HFF-Myc (cell line): ENCODE data around the gene RAX.

ENCODE experiments used
- DNase-seq: peaks from one replicate; pipeline ENCODE4 v3.0.0-alpha.2; 2011; ENCODE audit warnings: low read depth; ENCODE audit errors: extremely low read depth
- H3K4me3 ChIP-seq: replicated peaks from 2 replicates; pipeline ENCODE4 v1.5.1; 2011; ENCODE audit warnings: low read depth, mild to moderate bottlenecking, control low read depth, low read length
- TF ChIP-seq, protein P1 (sequence below): IDR thresholded peaks from 2 replicates; pipeline ENCODE4 v1.5.1; 2012; ENCODE audit warnings: mild to moderate bottlenecking, low read depth, low read length, control low read depth; ENCODE audit errors: missing control alignments

Gene RAX

DNA sequence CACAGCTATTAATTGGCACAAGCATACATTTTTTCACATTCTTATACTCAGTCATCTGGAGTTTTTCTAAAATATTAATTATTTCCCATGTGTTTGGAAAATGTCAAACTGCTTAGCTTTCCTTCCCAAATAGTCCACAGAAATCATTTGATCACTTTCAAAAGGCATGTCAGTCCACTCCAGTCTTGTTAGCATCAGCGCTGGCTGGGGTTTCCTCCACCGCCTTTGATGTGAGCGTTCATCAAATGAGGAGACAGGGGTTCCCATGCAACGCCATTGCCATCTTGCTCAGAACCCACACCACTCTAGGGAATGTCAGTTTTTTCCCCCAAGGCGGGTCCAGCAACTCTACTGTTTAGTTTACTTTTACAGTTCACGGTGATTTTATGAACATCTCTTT is 13.1 kb upstream of the RAX start:
- TF ChIP-seq, protein P1, sequence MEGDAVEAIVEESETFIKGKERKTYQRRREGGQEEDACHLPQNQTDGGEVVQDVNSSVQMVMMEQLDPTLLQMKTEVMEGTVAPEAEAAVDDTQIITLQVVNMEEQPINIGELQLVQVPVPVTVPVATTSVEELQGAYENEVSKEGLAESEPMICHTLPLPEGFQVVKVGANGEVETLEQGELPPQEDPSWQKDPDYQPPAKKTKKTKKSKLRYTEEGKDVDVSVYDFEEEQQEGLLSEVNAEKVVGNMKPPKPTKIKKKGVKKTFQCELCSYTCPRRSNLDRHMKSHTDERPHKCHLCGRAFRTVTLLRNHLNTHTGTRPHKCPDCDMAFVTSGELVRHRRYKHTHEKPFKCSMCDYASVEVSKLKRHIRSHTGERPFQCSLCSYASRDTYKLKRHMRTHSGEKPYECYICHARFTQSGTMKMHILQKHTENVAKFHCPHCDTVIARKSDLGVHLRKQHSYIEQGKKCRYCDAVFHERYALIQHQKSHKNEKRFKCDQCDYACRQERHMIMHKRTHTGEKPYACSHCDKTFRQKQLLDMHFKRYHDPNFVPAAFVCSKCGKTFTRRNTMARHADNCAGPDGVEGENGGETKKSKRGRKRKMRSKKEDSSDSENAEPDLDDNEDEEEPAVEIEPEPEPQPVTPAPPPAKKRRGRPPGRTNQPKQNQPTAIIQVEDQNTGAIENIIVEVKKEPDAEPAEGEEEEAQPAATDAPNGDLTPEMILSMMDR = no peak

GRCh38 chr18:59282341-59282740 is 9.1 kb upstream of the RAX start:
- TF ChIP-seq, protein P1 = no peak
- DNase-seq = no peak

More for the DNA sequence above, 13.1 kb upstream of the RAX start:
- no peak for DNase-seq
- H3K4me3 ChIP-seq = no peak overlapping the region

DNA sequence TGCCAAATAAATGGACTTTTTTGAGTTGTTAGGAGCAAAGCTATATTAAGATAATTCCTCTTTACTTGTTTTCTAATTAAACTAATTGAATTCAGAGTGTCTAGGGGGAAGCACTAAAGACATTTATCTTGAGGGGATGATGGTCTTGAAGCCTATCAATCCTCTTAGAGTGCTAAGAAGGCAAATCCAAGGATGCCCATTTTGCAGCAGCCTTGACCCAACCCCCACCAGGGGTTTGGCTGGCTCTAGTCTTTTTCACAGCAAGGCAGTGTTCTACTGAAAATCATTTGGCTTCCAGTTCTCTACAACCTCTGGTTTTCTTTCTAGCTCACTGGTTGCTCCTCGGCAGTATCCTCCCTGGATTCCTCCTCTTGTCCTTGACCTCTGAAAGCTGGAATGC is 6.5 kb upstream of the RAX start:
- DNase-seq = no peak
- TF ChIP-seq, protein P1 = no peak
- H3K4me3 ChIP-seq = no peak overlapping the region

More at GRCh38 chr18:59282341-59282740, 9.1 kb upstream of the RAX start:
- H3K4me3 ChIP-seq = no peak overlapping the region

DNA sequence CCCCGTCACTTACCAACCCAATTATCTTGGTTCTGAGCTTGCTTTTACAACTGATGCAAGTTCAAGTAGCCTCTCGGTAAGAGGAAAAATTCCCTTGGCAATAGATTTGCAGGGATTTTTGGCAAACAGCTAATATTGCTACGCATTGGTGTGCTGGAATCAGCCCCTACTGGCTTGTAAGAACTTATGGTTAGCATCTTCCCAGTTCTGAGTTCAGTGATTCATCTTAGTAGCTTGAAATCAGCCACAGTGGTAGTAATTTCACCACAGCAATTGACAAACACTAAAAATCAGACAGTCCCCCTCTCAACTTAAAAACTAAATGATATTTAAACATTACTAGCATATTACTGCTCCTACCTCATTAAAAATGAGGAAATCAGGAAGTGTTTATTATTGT is 5.9 kb upstream of the RAX start:
- no peak for DNase-seq
- TF ChIP-seq, protein P1 = no peak
- no peak overlapping the region for H3K4me3 ChIP-seq

DNA sequence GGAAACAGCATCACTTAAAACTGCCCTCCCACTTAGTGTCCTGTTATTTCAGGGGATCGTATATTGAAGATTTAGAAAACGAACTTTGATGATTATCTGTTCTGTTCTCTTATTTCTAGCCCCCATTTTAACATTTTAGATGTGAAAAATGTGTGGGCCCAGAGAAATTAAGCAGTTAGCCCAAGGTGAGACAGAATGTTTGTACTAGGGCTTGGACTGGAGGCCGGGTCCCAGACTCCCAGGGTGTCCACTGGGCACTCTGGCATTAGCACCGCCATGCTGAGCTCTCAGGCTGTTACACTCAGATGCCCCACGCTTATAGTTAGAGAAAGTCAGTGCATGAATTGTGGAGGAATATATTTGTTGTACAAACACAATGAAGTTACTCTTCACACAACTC is 5.5 kb upstream of the RAX start:
- TF ChIP-seq, protein P1 = no peak
- no peak for DNase-seq
- no peak overlapping the region for H3K4me3 ChIP-seq

DNA sequence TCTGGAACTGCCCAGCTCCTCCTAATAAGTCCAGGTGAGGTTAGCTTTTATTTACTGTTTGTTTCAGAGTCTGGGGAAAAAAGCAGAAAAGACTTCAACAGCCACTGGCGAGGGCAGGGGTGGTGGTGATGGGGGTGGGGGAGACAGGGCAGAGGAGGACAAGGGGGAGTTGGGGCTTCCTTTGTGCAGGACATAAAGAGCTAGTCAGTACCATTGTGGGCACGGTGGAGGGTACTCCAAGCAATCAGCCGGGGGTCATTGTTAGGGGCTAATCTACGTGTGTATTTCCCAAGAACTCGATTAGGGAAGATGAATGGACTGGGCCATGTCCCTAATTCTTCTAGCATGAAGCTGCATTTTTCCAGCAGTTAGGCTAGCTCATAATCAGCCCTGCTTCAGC is 2.8 kb upstream of the RAX start:
- no peak overlapping the region for H3K4me3 ChIP-seq
- TF ChIP-seq, protein P1 = no peak
- no peak for DNase-seq

DNA sequence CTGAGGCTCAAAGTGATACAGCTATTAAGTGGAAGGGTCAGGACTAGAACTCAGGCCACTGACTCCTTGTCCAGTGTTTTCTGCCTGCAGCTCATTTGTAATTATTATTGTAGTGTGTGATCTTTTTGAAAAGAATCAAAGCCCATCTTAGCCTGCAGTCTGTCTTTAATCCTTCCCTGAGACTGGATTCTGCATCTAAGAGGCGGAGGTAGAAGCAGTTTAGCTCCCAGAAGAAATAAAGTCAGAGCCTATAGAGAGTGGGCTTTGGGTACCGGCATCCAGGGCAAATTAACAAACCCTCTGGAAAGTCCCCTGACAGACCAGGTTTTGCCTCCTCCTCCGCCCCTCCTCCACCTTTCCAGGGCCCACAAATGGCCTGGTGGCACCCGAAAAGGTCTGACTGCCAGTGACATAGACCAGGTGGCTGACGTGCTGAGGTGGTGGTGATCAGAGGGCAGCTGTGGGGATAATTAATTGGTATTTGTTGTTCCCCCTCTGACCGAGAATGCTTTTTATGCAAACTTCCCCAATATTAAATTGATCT is 2.2 kb upstream of the RAX start:
- DNase-seq = no peak
- H3K4me3 ChIP-seq = no peak overlapping the region
- TF ChIP-seq, protein P1 = no peak
